SK-N-SH (cell line): ENCODE data around the gene GLTP.

Experiments used
- CHD2 ChIP-seq: fragments of 150-350 bp; IDR thresholded peaks from 2 replicates; pipeline ENCODE4 v1.6.1; 2018; ENCODE audit warnings: low read length; ENCODE audit not compliant: partially characterized antibody
- CTCF ChIP-seq: fragments of 200-600 bp; sonication (generic); IDR thresholded peaks from 2 replicates; pipeline ENCODE4 v1.6.1; 2017; ENCODE audit warnings: antibody characterized with exemption, mild to moderate bottlenecking, moderate library complexity
- EP300 ChIP-seq, 2 experiments: IDR thresholded peaks; 2 replicates each; pipeline versions ENCODE4 v1.4.0 to v1.6.1; 2012; ENCODE audit warnings: borderline replicate concordance in 1 of 2, low read depth in 1 of 2, low read length in 1 of 2
- GABPA ChIP-seq: IDR thresholded peaks from 2 replicates; pipeline ENCODE4 v1.4.0; 2012; ENCODE audit warnings: low read depth, mild to moderate bottlenecking
- MXI1 ChIP-seq: IDR thresholded peaks from 2 replicates; pipeline ENCODE4 v1.6.1; 2012; ENCODE audit warnings: mild to moderate bottlenecking, low read depth, low read length, improper control_type of control experiment
- PBX3 ChIP-seq: IDR thresholded peaks from 2 replicates; pipeline ENCODE4; 2012
- POLR2AphosphoS5 ChIP-seq: IDR thresholded peaks from 2 replicates; pipeline ENCODE4 v1.6.1; 2012; ENCODE audit warnings: low read depth, low read length
- REST ChIP-seq: IDR thresholded peaks from 2 replicates; pipeline ENCODE4 v1.6.1; 2012; ENCODE audit warnings: mild to moderate bottlenecking, low read depth, low read length, moderate library complexity
- TAF1 ChIP-seq: IDR thresholded peaks from 2 replicates; pipeline ENCODE4 v1.6.1; 2012; ENCODE audit warnings: low read depth, mild to moderate bottlenecking, low read length, moderate library complexity, borderline replicate concordance
- USF2 ChIP-seq: fragments of 150-350 bp; IDR thresholded peaks from 2 replicates; pipeline ENCODE4 v1.6.1; 2017; ENCODE audit warnings: antibody characterized with exemption, low read length, low read depth, borderline replicate concordance
- YY1 ChIP-seq: IDR thresholded peaks from 2 replicates; pipeline ENCODE4 v1.4.0; 2012; ENCODE audit warnings: low read depth, mild to moderate bottlenecking

GRCh38 chr12:109899783-109900751 lies 19.7 kb upstream of the GLTP start, which contains the start of gene TCHP:
- peak; percentile 43 for TF ChIP-seq CTCF
- TF ChIP-seq POLR2AphosphoS5: peak; percentile 76; the same call in 1 of the 2 replicates
- peak; percentile 66 for TF ChIP-seq REST
- TF ChIP-seq MXI1: peak; percentile 87
- peak; percentile 59 for TF ChIP-seq TAF1
- no peak for TF ChIP-seq EP300 (IDR thresholded peaks at IDR 0.05; ENCODE audit: borderline replicate concordance in 1 of 2, low read depth in 1 of 2, low read length in 1 of 2)
- no peak for TF ChIP-seq PBX3
- peak; percentile 74; the same call in 1 of the 2 replicates for TF ChIP-seq YY1
- TF ChIP-seq CHD2: peak; percentile 78
- no peak for TF ChIP-seq USF2
- no peak for TF ChIP-seq GABPA
